ENCODE results near the gene POLRMT.

DNA sequence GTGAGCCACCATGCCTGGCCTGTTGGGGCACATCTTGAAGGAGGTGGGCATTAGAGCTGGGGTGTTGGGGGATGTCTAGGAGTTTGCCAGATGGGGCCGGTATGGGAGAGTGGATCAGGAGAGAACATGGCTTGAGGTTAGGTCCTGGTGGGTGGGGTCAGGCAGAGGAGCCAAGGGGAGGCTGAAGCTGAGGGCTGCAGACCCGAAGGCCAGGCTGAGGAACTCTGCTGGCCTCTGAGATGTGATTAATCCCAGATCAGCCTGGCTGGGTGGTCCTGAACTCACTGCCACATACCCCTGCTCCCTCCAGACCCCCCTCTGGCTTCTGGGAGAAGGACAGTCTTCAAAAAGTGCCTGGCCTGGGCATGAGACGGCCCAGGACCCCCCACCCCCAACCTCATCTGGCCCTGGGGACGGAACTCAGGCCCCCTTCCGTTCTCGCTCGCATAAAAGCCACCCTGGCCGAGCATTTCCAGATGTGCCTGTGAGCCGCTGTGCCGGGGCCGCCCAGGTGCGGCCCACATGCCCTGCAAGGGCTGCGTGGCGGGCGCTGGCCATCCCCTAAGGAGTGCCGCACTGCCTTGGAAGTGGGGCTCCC, 45.6 kb upstream of the POLRMT start:
- TF ChIP-seq, protein P1, sequence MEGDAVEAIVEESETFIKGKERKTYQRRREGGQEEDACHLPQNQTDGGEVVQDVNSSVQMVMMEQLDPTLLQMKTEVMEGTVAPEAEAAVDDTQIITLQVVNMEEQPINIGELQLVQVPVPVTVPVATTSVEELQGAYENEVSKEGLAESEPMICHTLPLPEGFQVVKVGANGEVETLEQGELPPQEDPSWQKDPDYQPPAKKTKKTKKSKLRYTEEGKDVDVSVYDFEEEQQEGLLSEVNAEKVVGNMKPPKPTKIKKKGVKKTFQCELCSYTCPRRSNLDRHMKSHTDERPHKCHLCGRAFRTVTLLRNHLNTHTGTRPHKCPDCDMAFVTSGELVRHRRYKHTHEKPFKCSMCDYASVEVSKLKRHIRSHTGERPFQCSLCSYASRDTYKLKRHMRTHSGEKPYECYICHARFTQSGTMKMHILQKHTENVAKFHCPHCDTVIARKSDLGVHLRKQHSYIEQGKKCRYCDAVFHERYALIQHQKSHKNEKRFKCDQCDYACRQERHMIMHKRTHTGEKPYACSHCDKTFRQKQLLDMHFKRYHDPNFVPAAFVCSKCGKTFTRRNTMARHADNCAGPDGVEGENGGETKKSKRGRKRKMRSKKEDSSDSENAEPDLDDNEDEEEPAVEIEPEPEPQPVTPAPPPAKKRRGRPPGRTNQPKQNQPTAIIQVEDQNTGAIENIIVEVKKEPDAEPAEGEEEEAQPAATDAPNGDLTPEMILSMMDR (conservative IDR thresholded peaks at IDR 0.05; ENCODE audit: low read depth, low read length) = no peak
- TF ChIP-seq EZH2 (IDR thresholded peaks at IDR 0.05; ENCODE audit: borderline replicate concordance, low read depth, low read length, poor library complexity, severe bottlenecking) = no peak
